Inferior parietal cortex (tissue), 1 donor: ENCODE measurements around the gene ST8SIA1.
A peak's percentile ranks its signal among the peaks of the same experiment; 100 is the strongest.
"Not testable (repeated sequence)": the region's sequence is repeated elsewhere in the genome, so short reads cannot be mapped to it uniquely, and the experiment has no call there.

Experiments
- DNase-seq: peaks from one replicate; pipeline ENCODE4 v3.0.0-alpha.2; 2016; ENCODE audit errors: extremely low spot score

Gene ST8SIA1, protein sequence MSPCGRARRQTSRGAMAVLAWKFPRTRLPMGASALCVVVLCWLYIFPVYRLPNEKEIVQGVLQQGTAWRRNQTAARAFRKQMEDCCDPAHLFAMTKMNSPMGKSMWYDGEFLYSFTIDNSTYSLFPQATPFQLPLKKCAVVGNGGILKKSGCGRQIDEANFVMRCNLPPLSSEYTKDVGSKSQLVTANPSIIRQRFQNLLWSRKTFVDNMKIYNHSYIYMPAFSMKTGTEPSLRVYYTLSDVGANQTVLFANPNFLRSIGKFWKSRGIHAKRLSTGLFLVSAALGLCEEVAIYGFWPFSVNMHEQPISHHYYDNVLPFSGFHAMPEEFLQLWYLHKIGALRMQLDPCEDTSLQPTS

GRCh38 chr12:22334410-22335100, at the start of gene ST8SIA1:
Gene ST8SIA1 (minus strand): TSS chr12:22334707. CDS start chr12:22334232, 475 bp downstream.
- no peak for DNase-seq

DNA sequence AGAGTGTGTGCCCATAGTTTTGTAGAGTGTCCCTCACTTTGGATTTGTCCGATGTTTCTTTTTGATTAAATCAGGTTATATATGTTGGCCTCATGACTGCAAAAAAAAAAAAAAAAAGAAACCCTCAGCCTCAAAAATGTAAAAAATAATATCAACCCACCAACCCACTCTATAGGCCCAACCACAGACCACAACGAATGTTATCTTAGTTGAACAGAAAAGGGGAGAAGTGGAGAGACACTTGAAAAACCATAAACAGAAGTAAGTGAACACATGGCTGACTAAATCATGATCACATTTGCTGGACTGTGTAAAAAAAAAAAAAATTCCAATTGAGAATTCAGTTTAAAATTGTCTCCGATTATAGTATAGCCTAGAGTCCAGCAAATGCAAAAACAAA, 45.5 kb upstream of the ST8SIA1 start:
- no peak for DNase-seq

DNA sequence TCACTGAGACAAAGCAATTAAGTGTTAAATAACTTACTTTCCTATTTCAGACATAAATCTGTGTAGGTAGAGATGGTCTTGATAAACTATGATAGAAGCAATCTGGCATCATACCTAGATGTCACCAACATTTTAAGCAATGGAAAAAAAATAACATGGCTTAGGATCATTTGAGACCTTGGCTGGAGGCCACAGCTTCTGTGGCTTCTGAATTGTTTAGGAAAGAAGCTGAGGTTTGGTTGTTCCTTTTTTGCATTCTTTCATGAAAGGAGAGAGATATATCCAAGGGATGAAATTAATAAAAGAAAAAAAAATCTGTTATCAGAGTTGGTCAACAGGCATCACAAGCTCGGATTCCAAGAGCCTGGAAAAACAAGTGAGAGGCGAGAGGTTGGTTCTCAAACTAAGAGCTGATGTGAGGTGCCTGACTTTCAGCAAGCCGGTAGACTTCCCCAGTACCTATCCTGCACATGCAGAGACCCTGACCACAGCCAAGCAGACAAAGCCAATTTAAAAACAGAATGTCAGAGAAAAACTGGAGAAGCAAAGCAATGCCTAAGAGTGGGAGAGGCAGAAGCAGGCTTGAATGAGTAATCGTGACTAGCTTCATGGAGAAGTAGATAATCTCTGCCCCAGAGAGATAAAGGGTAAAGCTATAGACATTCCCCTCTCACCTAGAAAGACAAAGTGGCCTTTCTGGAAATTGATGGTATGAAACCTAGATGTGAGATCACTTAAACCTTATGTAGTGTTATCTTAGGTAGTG, 43.4 kb upstream of the ST8SIA1 start:
- DNase-seq: no peak

GRCh38 chr12:22376596-22377150, 42.2 kb upstream of the ST8SIA1 start:
- not testable (repeated sequence) for DNase-seq

GRCh38 chr12:22374508-22374907, 40.0 kb upstream of the ST8SIA1 start:
- no peak for DNase-seq

DNA sequence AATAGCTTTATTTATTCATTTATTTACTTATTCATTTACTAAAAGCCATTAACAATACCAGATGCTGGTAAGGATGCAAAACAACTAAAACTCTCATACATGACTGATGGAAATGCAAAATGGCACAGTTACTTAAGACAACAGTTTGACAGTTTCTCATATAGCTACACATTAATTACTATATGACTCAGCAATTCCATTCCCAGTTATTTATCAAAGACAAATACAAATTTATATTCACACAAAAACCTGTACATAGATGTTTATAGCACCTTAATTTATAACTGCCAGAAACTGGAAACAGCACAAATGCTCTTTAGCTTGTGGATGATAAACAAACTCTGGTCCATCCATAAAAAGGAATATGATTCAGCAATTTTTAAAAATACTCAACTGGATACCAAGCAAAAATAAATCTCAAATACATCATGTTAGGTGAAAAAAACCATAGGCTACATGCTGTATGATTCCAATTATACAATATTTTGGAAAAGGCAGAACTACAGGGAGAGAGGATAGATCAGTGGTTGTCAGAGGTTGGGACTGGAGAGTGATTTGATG, 37.9 kb upstream of the ST8SIA1 start:
- no peak for DNase-seq

GRCh38 chr12:22366181-22366580, 31.7 kb upstream of the ST8SIA1 start:
- no peak for DNase-seq

- DNase-seq: no peak
Observed at GRCh38 chr12:22361785-22362184, 27.3 kb upstream of the ST8SIA1 start.

DNA sequence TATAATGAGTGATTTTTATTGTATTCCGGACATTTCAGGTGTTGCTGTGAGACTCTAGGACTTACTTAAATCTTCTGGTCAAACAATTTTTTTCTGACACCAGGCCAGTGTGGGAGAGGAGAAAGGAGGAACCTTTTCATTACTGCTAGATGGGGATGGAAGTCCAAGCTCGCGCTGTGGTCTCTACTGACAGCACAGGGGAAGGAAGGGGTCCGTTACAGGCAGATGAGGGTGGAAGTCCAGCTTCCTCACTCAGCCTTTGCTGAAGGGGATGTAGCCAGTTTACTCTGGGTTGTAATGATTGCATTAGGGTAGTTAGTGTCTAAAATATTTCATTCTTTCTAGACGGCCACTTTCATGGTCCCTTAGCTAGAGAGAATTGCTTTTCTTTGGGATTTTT, 26.3 kb upstream of the ST8SIA1 start:
- DNase-seq: no peak

DNA sequence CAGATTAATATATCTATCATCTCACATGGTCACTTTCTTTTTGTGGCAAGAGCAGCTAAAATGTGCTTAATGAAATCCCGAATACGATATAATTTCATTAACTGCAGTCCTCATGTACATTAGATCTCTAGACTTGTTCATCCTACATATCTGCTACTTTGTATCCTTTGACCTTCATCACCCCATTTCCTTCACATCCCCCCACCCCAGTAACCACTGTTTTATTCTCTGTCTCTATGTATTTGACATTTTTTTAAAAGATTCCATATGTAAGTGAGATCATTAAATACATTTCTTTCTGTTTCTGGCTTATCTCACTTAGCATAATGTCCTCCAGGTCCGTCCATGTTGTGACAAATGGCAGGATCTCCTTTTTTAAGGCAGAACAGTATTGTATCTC, 23.0 kb upstream of the ST8SIA1 start:
- DNase-seq: no peak

GRCh38 chr12:22356231-22356630, 21.7 kb upstream of the ST8SIA1 start:
- DNase-seq: no peak

DNA sequence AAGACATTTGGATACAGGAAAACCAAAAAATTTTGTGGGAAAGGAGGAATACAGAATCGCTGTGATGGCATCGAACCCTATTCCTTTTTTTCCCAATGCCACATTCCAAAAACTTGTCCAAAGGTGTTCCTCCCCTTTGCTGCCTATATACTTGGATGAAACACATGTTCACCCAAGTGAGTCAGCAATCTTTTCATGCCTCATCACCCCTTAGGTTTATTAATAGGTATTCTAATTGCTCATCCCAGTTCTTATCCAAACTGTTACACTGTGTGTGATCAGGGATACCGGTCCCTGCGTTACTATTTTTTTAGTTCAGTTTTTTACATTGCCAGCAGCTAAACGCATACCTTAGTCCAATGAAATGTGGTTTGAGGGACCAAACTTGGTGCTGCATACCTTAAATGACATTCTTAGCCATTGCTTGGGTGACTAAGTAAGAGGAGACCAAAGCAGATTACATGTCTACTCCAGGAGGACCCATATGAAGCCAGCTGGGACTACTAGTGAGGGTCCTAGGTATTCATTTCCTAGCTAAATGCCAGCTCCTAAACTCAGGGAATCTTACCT, 20.6 kb upstream of the ST8SIA1 start:
- DNase-seq: no peak

- no peak for DNase-seq
Observed at GRCh38 chr12:22353615-22354325, 19.3 kb upstream of the ST8SIA1 start.

DNA sequence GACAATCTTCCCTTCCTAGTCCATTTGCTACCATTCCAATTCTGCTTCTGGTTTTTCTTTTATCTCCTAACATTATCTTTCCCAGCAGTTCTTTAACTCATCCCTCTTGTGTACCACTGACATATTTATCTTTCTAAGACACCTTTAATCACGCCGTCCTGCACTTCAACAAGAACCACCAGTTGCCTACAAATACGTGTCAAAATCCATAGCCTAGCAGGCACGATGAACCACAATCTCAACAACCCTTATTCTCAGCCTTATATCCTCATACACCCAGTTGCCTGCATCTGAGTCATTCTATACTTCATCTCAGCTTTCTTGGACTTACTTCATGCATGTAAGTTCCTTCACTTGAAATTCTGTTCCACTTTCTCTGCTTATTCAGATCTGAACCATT, 16.4 kb upstream of the ST8SIA1 start:
- no peak for DNase-seq

- no peak for DNase-seq
Observed at GRCh38 chr12:22348208-22348607, 13.7 kb upstream of the ST8SIA1 start.

DNA sequence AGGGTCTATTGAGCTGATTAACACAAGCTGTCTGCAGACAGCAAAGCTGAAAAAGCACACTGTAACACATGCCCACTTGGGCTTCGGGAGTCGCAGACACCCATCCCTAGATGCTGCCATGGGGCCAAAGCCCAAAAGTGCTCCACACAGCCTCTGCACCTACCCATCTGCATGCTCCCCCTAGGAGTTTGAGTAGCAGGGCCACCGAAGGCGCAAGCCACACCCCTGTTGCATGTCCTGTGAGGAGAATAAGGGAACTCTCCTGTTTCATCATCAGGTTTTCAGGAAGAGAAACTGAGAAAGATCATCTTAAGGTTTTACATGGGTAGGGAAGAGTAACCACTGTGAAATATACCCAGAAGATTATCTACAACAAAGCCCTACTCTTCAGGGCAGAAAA, 5.6 kb upstream of the ST8SIA1 start:
- no peak for DNase-seq

DNA sequence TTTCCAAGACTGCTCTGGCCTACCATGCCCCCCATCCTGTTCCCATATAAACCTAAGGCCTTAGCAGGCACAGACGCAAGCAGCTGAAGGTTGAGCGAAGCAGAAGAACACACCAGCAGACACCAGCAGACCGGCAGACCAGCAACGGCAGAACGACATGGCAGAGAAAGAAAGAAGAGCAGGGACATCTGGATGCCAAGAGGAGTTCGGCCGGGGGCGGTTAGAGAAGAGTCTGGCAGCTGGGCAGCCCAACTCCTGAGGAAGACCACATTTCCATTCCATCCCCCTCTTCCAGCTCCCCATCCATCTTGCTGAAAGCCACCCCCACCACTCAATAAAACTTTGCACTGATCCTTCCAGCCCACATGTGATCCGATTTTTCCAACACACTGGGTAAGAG, 5.2 kb upstream of the ST8SIA1 start:
- DNase-seq: no peak

DNA sequence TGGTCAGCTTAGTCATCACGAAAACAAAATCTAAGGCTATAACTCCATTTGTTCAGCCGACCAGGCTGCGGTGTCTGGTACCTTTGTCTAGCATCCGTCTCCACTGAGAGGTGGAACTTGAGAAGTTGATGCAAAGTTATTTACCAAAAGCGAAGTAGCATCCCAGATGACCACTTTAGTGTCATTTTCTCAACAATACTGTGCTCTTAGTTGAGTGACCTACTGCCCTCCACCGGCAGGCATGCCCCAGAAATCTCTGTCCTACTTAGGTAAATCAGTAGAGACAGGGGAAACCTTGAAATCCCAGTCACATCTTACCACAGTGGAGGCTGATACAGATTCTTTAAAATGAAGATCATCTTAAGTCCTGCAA, 1.3 kb upstream of the ST8SIA1 start:
- no peak for DNase-seq

DNA sequence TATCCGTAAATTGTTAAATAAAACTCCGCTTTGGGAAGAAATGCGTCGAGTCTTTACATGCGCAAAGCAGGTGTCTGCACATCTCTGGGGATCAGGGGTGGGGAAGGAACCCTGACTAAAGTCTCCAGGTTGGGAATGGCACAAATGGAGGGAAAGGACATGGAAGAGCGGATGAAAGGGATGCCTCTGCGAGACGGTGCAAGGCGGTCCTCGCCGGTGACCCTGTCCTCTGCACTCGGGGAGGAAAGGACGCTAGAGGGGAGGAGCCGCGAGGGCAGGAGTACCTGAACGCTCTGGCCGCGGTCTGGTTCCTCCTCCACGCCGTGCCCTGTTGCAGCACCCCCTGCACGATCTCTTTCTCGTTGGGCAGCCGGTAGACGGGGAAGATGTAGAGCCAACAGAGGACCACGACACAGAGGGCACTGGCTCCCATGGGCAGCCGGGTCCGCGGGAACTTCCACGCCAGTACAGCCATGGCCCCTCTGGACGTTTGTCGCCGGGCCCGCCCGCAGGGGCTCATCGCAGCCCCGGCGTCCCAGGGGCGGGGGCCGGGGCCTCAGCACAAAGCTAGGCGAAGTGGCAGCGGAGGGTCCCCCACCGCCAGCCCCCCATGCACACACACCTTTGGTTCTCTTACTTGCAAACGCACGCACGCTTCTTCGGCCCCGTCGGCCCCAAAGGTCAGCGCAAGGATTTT, 646 bp downstream of the ST8SIA1 start:
- no peak for DNase-seq

DNA sequence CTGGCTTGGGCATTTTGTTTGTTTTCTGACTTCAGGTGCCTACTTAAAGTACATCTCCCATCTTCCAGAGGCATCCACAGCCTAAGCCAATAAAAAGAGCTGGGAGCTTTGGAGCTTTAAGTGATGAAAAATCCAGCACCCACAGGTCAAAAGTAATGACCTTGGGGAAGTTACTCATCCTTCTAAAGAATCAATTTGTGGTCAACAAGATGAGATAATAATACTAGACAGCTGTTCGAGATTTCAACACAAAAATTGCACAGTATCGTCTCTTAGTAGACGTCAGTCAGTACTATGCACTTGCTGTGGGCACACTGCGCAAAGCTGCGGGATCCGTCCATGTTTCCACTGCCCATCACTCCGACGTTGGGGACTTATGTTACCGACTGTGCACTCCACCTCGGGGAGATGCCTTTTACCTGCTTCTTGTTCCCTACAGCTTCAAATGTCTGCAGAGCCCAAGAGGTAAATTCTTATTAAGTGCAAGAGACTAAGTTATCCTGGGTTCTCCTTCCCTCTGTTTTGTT, 1.3 kb downstream of the ST8SIA1 start:
- peak; percentile 41 for DNase-seq
